Measurements from ENCODE around the gene NEK11.

Gene NEK11

GRCh38 chr3:131141770-131142169 is 115.1 kb downstream of the NEK11 start:
- Histone ChIP-seq H3K27me3 (ENCODE audit: control insufficient read depth, insufficient read depth, low read length) (no peaks in the 10 kb centered on the region), H3K4me3 (ENCODE audit: low read depth, low read length) (no peak overlapping the region), H3K27ac (ENCODE audit: low read depth, low read length) (no peak overlapping the region), H3K9me3 (ENCODE audit: control insufficient read depth, insufficient read depth, low read length) (no peaks in the 10 kb centered on the region), H3K4me1 (ENCODE audit: control insufficient read depth, insufficient read depth, low read length) (no peaks in the 10 kb centered on the region; the same call in 1 of the 2 replicates), H3K36me3 (ENCODE audit: control insufficient read depth, insufficient read depth, low read length) (no peaks in the 10 kb centered on the region), H3K9ac (ENCODE audit: low read depth, low read length) (no peak overlapping the region)

- no peaks in the 10 kb centered on the region for H3K9me3 ChIP-seq (ENCODE audit: control insufficient read depth, insufficient read depth, low read length)
- no peaks in the 10 kb centered on the region for H3K36me3 ChIP-seq (ENCODE audit: control insufficient read depth, insufficient read depth, low read length)
- no peaks in the 10 kb centered on the region for H3K27me3 ChIP-seq (ENCODE audit: control insufficient read depth, insufficient read depth, low read length)
- H3K4me3 ChIP-seq (ENCODE audit: low read depth, low read length) = no peak overlapping the region
- H3K9ac ChIP-seq (ENCODE audit: low read depth, low read length) = no peak overlapping the region
- no peaks in the 10 kb centered on the region; the same call in 1 of the 2 replicates for H3K4me1 ChIP-seq (ENCODE audit: control insufficient read depth, insufficient read depth, low read length)
- no peak overlapping the region for H3K27ac ChIP-seq (ENCODE audit: low read depth, low read length)
Observed at GRCh38 chr3:131142580-131142979, 115.9 kb downstream of the NEK11 start.

GRCh38 chr3:131143802-131144201 is 117.1 kb downstream of the NEK11 start:
- Histone ChIP-seq H3K4me1 (ENCODE audit: control insufficient read depth, insufficient read depth, low read length) (no peaks in the 10 kb centered on the region; the same call in 1 of the 2 replicates), H3K36me3 (ENCODE audit: control insufficient read depth, insufficient read depth, low read length) (no peaks in the 10 kb centered on the region), H3K27me3 (ENCODE audit: control insufficient read depth, insufficient read depth, low read length) (no peaks in the 10 kb centered on the region), H3K9ac (ENCODE audit: low read depth, low read length) (no peak overlapping the region), H3K9me3 (ENCODE audit: control insufficient read depth, insufficient read depth, low read length) (no peaks in the 10 kb centered on the region), H3K4me3 (ENCODE audit: low read depth, low read length) (no peak overlapping the region), H3K27ac (ENCODE audit: low read depth, low read length) (no peak overlapping the region)

- Histone ChIP-seq H3K27ac (ENCODE audit: low read depth, low read length) (no peak overlapping the region), H3K36me3 (ENCODE audit: control insufficient read depth, insufficient read depth, low read length) (no peaks in the 10 kb centered on the region), H3K9me3 (ENCODE audit: control insufficient read depth, insufficient read depth, low read length) (no peaks in the 10 kb centered on the region), H3K27me3 (ENCODE audit: control insufficient read depth, insufficient read depth, low read length) (no peaks in the 10 kb centered on the region), H3K9ac (ENCODE audit: low read depth, low read length) (no peak overlapping the region), H3K4me1 (ENCODE audit: control insufficient read depth, insufficient read depth, low read length) (no peaks in the 10 kb centered on the region; the same call in 1 of the 2 replicates), H3K4me3 (ENCODE audit: low read depth, low read length) (no peak overlapping the region)
Observed at GRCh38 chr3:131147534-131147933, 120.9 kb downstream of the NEK11 start.

- H3K27me3 ChIP-seq (ENCODE audit: control insufficient read depth, insufficient read depth, low read length) = no peaks in the 10 kb centered on the region
- H3K27ac ChIP-seq (ENCODE audit: low read depth, low read length) = no peak overlapping the region
- no peak overlapping the region for H3K9ac ChIP-seq (ENCODE audit: low read depth, low read length)
- H3K9me3 ChIP-seq (ENCODE audit: control insufficient read depth, insufficient read depth, low read length) = no peaks in the 10 kb centered on the region
- no peaks in the 10 kb centered on the region for H3K36me3 ChIP-seq (ENCODE audit: control insufficient read depth, insufficient read depth, low read length)
- no peaks in the 10 kb centered on the region for H3K4me1 ChIP-seq (ENCODE audit: control insufficient read depth, insufficient read depth, low read length)
- H3K4me3 ChIP-seq (ENCODE audit: low read depth, low read length) = no peak overlapping the region
Observed at GRCh38 chr3:131158434-131158833, 131.8 kb downstream of the NEK11 start.

GRCh38 chr3:131162516-131162915 is 135.8 kb downstream of the NEK11 start:
- Histone ChIP-seq H3K9me3 (ENCODE audit: control insufficient read depth, insufficient read depth, low read length) (no peaks in the 10 kb centered on the region), H3K4me1 (ENCODE audit: control insufficient read depth, insufficient read depth, low read length) (no peaks in the 10 kb centered on the region), H3K27me3 (ENCODE audit: control insufficient read depth, insufficient read depth, low read length) (no peaks in the 10 kb centered on the region), H3K27ac (ENCODE audit: low read depth, low read length) (no peak overlapping the region), H3K36me3 (ENCODE audit: control insufficient read depth, insufficient read depth, low read length) (no peaks in the 10 kb centered on the region), H3K4me3 (ENCODE audit: low read depth, low read length) (no peak overlapping the region), H3K9ac (ENCODE audit: low read depth, low read length) (no peak overlapping the region)

- Histone ChIP-seq H3K27ac (ENCODE audit: low read depth, low read length) (no peak overlapping the region), H3K4me3 (ENCODE audit: low read depth, low read length) (no peak overlapping the region), H3K27me3 (ENCODE audit: control insufficient read depth, insufficient read depth, low read length) (no peaks in the 10 kb centered on the region), H3K36me3 (ENCODE audit: control insufficient read depth, insufficient read depth, low read length) (no peaks in the 10 kb centered on the region), H3K9me3 (ENCODE audit: control insufficient read depth, insufficient read depth, low read length) (no peaks in the 10 kb centered on the region), H3K4me1 (ENCODE audit: control insufficient read depth, insufficient read depth, low read length) (no peaks in the 10 kb centered on the region), H3K9ac (ENCODE audit: low read depth, low read length) (no peak overlapping the region)
Observed at GRCh38 chr3:131167867-131168266, 141.2 kb downstream of the NEK11 start.

GRCh38 chr3:131169331-131169730 is 142.7 kb downstream of the NEK11 start:
- H3K27me3 ChIP-seq (ENCODE audit: control insufficient read depth, insufficient read depth, low read length) = no peaks in the 10 kb centered on the region
- no peaks in the 10 kb centered on the region for H3K9me3 ChIP-seq (ENCODE audit: control insufficient read depth, insufficient read depth, low read length)
- no peaks in the 10 kb centered on the region for H3K4me1 ChIP-seq (ENCODE audit: control insufficient read depth, insufficient read depth, low read length)
- no peak overlapping the region for H3K4me3 ChIP-seq (ENCODE audit: low read depth, low read length)
- H3K36me3 ChIP-seq (ENCODE audit: control insufficient read depth, insufficient read depth, low read length) = no peaks in the 10 kb centered on the region
- H3K9ac ChIP-seq (ENCODE audit: low read depth, low read length) = no peak overlapping the region
- H3K27ac ChIP-seq (ENCODE audit: low read depth, low read length) = no peak overlapping the region

- H3K27me3 ChIP-seq (ENCODE audit: control insufficient read depth, insufficient read depth, low read length) = no peaks in the 10 kb centered on the region
Observed at GRCh38 chr3:131172502-131173200, 146.0 kb downstream of the NEK11 start.

GRCh38 chr3:131174752-131175151 is 148.1 kb downstream of the NEK11 start:
- Histone ChIP-seq H3K36me3 (ENCODE audit: control insufficient read depth, insufficient read depth, low read length) (no peaks in the 10 kb centered on the region), H3K4me1 (ENCODE audit: control insufficient read depth, insufficient read depth, low read length) (no peaks in the 10 kb centered on the region), H3K27me3 (ENCODE audit: control insufficient read depth, insufficient read depth, low read length) (no peaks in the 10 kb centered on the region), H3K9me3 (ENCODE audit: control insufficient read depth, insufficient read depth, low read length) (no peaks in the 10 kb centered on the region), H3K9ac (ENCODE audit: low read depth, low read length) (no peak overlapping the region), H3K4me3 (ENCODE audit: low read depth, low read length) (no peak overlapping the region), H3K27ac (ENCODE audit: low read depth, low read length) (no peak overlapping the region)

More at GRCh38 chr3:131172502-131173200, 146.0 kb downstream of the NEK11 start:
- Histone ChIP-seq H3K4me3 (ENCODE audit: low read depth, low read length) (no peak overlapping the region), H3K9me3 (ENCODE audit: control insufficient read depth, insufficient read depth, low read length) (no peaks in the 10 kb centered on the region), H3K4me1 (ENCODE audit: control insufficient read depth, insufficient read depth, low read length) (no peaks in the 10 kb centered on the region), H3K36me3 (ENCODE audit: control insufficient read depth, insufficient read depth, low read length) (no peaks in the 10 kb centered on the region), H3K9ac (ENCODE audit: low read depth, low read length) (no peak overlapping the region), H3K27ac (ENCODE audit: low read depth, low read length) (no peak overlapping the region)

- no peak overlapping the region for H3K4me3 ChIP-seq (ENCODE audit: low read depth, low read length)
- no peak overlapping the region for H3K9ac ChIP-seq (ENCODE audit: low read depth, low read length)
- no peaks in the 10 kb centered on the region for H3K27me3 ChIP-seq (ENCODE audit: control insufficient read depth, insufficient read depth, low read length)
- no peak overlapping the region for H3K27ac ChIP-seq (ENCODE audit: low read depth, low read length)
- H3K4me1 ChIP-seq (ENCODE audit: control insufficient read depth, insufficient read depth, low read length) = no peaks in the 10 kb centered on the region
- peaks cover 4% of the 10 kb centered on the region; the same call in 1 of the 2 replicates for H3K9me3 ChIP-seq (ENCODE audit: control insufficient read depth, insufficient read depth, low read length)
- no peaks in the 10 kb centered on the region for H3K36me3 ChIP-seq (ENCODE audit: control insufficient read depth, insufficient read depth, low read length)
Observed at GRCh38 chr3:131178710-131179375, 152.2 kb downstream of the NEK11 start.

All from HUES48 (cell line).